AG10803 (cell line): Measurements from ENCODE around the gene GTF2A2.

ENCODE experiments used
- DNase-seq: peaks from one replicate; pipeline ENCODE4 v3.0.0; 2010; ENCODE audit warnings: low read depth
- H3K4me3 ChIP-seq: 2 replicates; pipeline ENCODE4 v1.5.1; 2011; ENCODE audit warnings: mild to moderate bottlenecking, low read length, control low read depth
- CTCF ChIP-seq: conservative IDR thresholded peaks from 2 replicates; pipeline ENCODE4 v1.5.1; 2011; ENCODE audit warnings: mild to moderate bottlenecking, low read length, control low read depth, inconsistent platforms

Gene GTF2A2

GRCh38 chr15:59591356-59591755, 66.0 kb downstream of the GTF2A2 start:
- TF ChIP-seq CTCF = no peak
- no peak overlapping the region for H3K4me3 ChIP-seq
- no peak for DNase-seq

GRCh38 chr15:59590027-59590426, 67.3 kb downstream of the GTF2A2 start:
- no peak for TF ChIP-seq CTCF
- H3K4me3 ChIP-seq = no peak overlapping the region
- DNase-seq = no peak
